Fibroblast of lung (primary cell): ENCODE measurements around the gene NRDE2. TPM values are rescaled to one million over a fixed set of nuclear protein-coding genes. Genes with fewer than 3 reads are reported as not detected.

ENCODE experiments used
- DNase-seq, 2 donors: peaks; one replicate each; pipeline versions ENCODE4 v3.0.0 to v3.0.0-alpha.2; 2010; ENCODE audit warnings: low read depth in 2 of 2
- H2AFZ ChIP-seq: 2 replicates; pipeline ENCODE4 v1.5.1; 2012; ENCODE audit warnings: low read length, control low read depth, inconsistent platforms
- H3K27ac ChIP-seq: 2 replicates; pipeline ENCODE4 v1.5.1; 2011; ENCODE audit warnings: low read length, control low read depth; ENCODE audit not compliant: insufficient read depth
- H3K27me3 ChIP-seq: 2 replicates; pipeline ENCODE4 v1.5.1; 2011; ENCODE audit warnings: mild to moderate bottlenecking, low read length; ENCODE audit not compliant: control insufficient read depth, insufficient read depth
- H3K36me3 ChIP-seq: 2 replicates; pipeline ENCODE4 v1.5.1; 2011; ENCODE audit warnings: low read length; ENCODE audit not compliant: control insufficient read depth, insufficient read depth
- H3K4me1 ChIP-seq: 2 replicates; pipeline ENCODE4 v1.5.1; 2011; ENCODE audit warnings: low read length; ENCODE audit not compliant: control insufficient read depth, insufficient read depth; ENCODE audit errors: extremely low read depth
- H3K4me2 ChIP-seq: 2 replicates; pipeline ENCODE4 v1.5.1; 2011; ENCODE audit warnings: low read length, control low read depth; ENCODE audit not compliant: insufficient read depth; ENCODE audit errors: extremely low read depth
- H3K4me3 ChIP-seq, 4 experiments: fragments of 200-600 bp in 1 of 4; sonication (generic) in 1 of 4; replicated peaks in 1 of 4; 2 replicates each; pipeline ENCODE4 v1.5.1; 2011 to 2016; ENCODE audit warnings: low read length in 4 of 4, low read depth in 3 of 4, mild to moderate bottlenecking in 3 of 4, control low read depth in 2 of 4, inconsistent platforms in 1 of 4, mixed read lengths in 1 of 4; ENCODE audit not compliant: insufficient read depth in 1 of 4; ENCODE audit errors: control extremely low read depth in 1 of 4
- H3K79me2 ChIP-seq: 2 replicates; pipeline ENCODE4 v1.5.1; 2012; ENCODE audit warnings: mild to moderate bottlenecking, low read length, inconsistent platforms; ENCODE audit not compliant: control insufficient read depth, insufficient read depth
- H3K9ac ChIP-seq: 2 replicates; pipeline ENCODE4 v1.5.1; 2011; ENCODE audit warnings: mild to moderate bottlenecking, low read length, control low read depth; ENCODE audit not compliant: insufficient read depth
- H3K9me3 ChIP-seq: 2 replicates; pipeline ENCODE4 v1.5.1; 2012; ENCODE audit warnings: low read depth, low read length; ENCODE audit not compliant: control insufficient read depth, insufficient read depth
- H4K20me1 ChIP-seq: 2 replicates; pipeline ENCODE4 v1.5.1; 2011; ENCODE audit warnings: low read length; ENCODE audit not compliant: control insufficient read depth, insufficient read depth; ENCODE audit errors: extremely low read depth
- EZH2 ChIP-seq: IDR thresholded peaks from 2 replicates; pipeline ENCODE4 v1.5.1; 2012; ENCODE audit warnings: low read length, control low read depth, mild to moderate bottlenecking; ENCODE audit errors: missing control alignments
- polyA plus RNA-seq, 2 donors: library from polyadenylated mRNA; depleted of rRNA in 1 of 2; stranded (reverse) in 1 of 2; unstranded in 1 of 2; fragments of >200 nt; gene quantifications; 2 replicates each; pipeline ENCODE4 v1.2.1, GENCODE V29; 2011 to 2012; ENCODE audit warnings: missing spikeins in 1 of 2
- total RNA-seq: library from RNA; depleted of rRNA; stranded (reverse); fragments of >200 nt; gene quantifications from 2 replicates; pipeline ENCODE4 v1.2.1, GENCODE V29; 2014
- TF ChIP-seq, protein P1 (sequence below), 2 donors: IDR thresholded peaks in 1 of 2; conservative IDR thresholded peaks in 1 of 2; 1 replicate in 1 of 2; 2 replicates in 1 of 2; pipeline ENCODE4 v1.5.1; 2011 to 2012; ENCODE audit warnings: low read length in 2 of 2, control low read depth in 1 of 2, inconsistent platforms in 1 of 2, low read depth in 1 of 2, mild to moderate bottlenecking in 1 of 2

Gene NRDE2
- total and polyA plus RNA-seq, 2 donors (not counting 1 experiment from before 2014, with no cell fraction given), result 7.0 to 9.7 TPM

DNA sequence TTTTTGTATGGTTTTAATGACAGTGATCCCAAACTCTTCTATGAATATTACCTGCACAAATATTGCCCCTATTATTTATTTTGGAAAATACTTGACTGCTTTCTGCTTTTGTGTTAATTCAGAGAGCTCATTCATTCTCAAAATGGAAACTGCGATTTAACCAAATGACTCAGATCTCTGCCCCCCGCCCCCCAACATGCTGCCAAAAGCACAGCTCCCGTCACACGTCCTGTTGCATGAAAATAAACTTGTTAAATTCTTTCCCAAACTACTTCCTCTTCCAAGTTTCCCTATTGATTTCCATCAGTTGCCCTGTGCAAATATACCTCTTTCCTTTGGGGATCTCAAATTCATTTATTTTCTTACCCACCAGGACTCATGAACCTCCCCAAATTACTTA is 18.0 kb upstream of the NRDE2 start:
- no peaks in the 10 kb centered on the region for H3K36me3 ChIP-seq
- no peak for DNase-seq
- H3K4me1 ChIP-seq, result no peaks in the 10 kb centered on the region
- H3K9ac ChIP-seq, result no peak overlapping the region
- no peak overlapping the region for H3K27ac ChIP-seq
- H3K4me3 ChIP-seq, result no peak overlapping the region
- no peak for TF ChIP-seq EZH2
- TF ChIP-seq, protein P1, sequence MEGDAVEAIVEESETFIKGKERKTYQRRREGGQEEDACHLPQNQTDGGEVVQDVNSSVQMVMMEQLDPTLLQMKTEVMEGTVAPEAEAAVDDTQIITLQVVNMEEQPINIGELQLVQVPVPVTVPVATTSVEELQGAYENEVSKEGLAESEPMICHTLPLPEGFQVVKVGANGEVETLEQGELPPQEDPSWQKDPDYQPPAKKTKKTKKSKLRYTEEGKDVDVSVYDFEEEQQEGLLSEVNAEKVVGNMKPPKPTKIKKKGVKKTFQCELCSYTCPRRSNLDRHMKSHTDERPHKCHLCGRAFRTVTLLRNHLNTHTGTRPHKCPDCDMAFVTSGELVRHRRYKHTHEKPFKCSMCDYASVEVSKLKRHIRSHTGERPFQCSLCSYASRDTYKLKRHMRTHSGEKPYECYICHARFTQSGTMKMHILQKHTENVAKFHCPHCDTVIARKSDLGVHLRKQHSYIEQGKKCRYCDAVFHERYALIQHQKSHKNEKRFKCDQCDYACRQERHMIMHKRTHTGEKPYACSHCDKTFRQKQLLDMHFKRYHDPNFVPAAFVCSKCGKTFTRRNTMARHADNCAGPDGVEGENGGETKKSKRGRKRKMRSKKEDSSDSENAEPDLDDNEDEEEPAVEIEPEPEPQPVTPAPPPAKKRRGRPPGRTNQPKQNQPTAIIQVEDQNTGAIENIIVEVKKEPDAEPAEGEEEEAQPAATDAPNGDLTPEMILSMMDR (conservative IDR thresholded peaks at IDR 0.05 in 1 of 2, IDR thresholded peaks at IDR 0.05 in 1 of 2; ENCODE audit: low read depth in 1 of 2, low read length in 2 of 2), result no peak
- no peak overlapping the region for H2AFZ ChIP-seq
- H3K9me3 ChIP-seq, result no peaks in the 10 kb centered on the region
- no peaks in the 10 kb centered on the region for H3K27me3 ChIP-seq
- no peaks in the 10 kb centered on the region for H4K20me1 ChIP-seq
- H3K4me2 ChIP-seq, result no peak overlapping the region
- H3K79me2 ChIP-seq, result no peaks in the 10 kb centered on the region

DNA sequence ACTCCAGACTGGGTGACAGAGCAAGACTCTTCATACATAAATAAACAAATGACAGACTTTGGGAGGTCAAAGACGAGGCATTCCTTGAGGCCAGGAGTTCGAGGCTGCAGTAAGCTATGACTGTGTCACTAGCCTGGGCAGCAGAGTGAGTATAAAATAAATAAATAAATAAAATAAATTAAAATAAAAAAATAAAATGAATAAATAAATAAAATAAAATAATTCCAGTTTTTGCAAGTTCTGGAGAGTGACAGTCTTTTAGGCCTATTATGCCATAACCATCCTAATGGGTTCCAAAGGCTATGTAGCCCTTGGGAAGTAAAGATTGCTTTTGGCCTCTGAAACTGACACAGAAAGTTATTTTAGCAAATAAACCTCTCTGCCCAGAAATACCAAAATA is 16.5 kb upstream of the NRDE2 start:
- no peak for DNase-seq

DNA sequence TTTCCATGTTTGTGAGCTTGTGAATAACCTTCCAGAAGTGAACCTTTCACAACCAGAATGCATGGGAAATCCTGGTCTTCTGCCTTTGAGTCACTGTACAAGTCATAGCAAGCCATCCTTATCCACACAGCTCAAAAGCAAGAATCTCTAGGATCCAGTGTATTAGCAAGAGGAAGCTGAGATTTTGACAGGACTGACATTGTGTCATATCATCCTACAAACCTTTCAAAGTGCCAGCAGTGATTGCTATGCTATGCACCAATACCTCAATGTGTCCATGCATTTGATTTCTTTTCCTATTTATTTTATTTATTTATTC is 13.5 kb upstream of the NRDE2 start:
- H3K4me3 ChIP-seq, result no peak overlapping the region
- no peaks in the 10 kb centered on the region for H3K9me3 ChIP-seq
- DNase-seq, result no peak

More for the DNA sequence above, 16.5 kb upstream of the NRDE2 start:
- no peak overlapping the region for H3K4me2 ChIP-seq
- H3K36me3 ChIP-seq, result no peaks in the 10 kb centered on the region
- H3K9ac ChIP-seq, result no peak overlapping the region
- no peaks in the 10 kb centered on the region for H3K79me2 ChIP-seq
- H3K4me3 ChIP-seq, result no peak overlapping the region
- no peak overlapping the region for H3K27ac ChIP-seq
- H3K4me1 ChIP-seq, result no peaks in the 10 kb centered on the region
- H3K9me3 ChIP-seq, result no peaks in the 10 kb centered on the region
- H2AFZ ChIP-seq, result no peak overlapping the region
- no peak for TF ChIP-seq EZH2
- TF ChIP-seq, protein P1 (conservative IDR thresholded peaks at IDR 0.05 in 1 of 2, IDR thresholded peaks at IDR 0.05 in 1 of 2; ENCODE audit: low read depth in 1 of 2, low read length in 2 of 2), result no peak
- no peaks in the 10 kb centered on the region for H3K27me3 ChIP-seq
- H4K20me1 ChIP-seq, result no peaks in the 10 kb centered on the region

More for the DNA sequence above, 13.5 kb upstream of the NRDE2 start:
- Histone ChIP-seq H3K27me3 (no peaks in the 10 kb centered on the region), H3K36me3 (no peaks in the 10 kb centered on the region), H3K4me1 (no peaks in the 10 kb centered on the region), H3K79me2 (no peaks in the 10 kb centered on the region), H3K4me2 (no peak overlapping the region), H2AFZ (no peak overlapping the region), H3K27ac (no peak overlapping the region), H3K9ac (no peak overlapping the region), H4K20me1 (no peaks in the 10 kb centered on the region)
- no peak for TF ChIP-seq EZH2
- TF ChIP-seq, protein P1 (conservative IDR thresholded peaks at IDR 0.05 in 1 of 2, IDR thresholded peaks at IDR 0.05 in 1 of 2; ENCODE audit: low read depth in 1 of 2, low read length in 2 of 2), result no peak
